GM12873 (cell line): Measurements from ENCODE around the gene DNAI4.

Experiments used
- CTCF ChIP-seq: IDR thresholded peaks from 2 replicates; pipeline ENCODE4 v1.5.1; 2012; ENCODE audit warnings: low read depth, mild to moderate bottlenecking, moderate library complexity, low read length, control low read depth; ENCODE audit not compliant: insufficient read depth; ENCODE audit errors: missing control alignments

DNAI4 gene

GRCh38 chr1:66945316-66945715 lies 20.7 kb upstream of the DNAI4 start:
- no peak for TF ChIP-seq CTCF

GRCh38 chr1:66944330-66945274 lies 19.9 kb upstream of the DNAI4 start:
- no peak for TF ChIP-seq CTCF

- no peak for TF ChIP-seq CTCF
Observed at GRCh38 chr1:66943361-66943969, 18.8 kb upstream of the DNAI4 start.

DNA sequence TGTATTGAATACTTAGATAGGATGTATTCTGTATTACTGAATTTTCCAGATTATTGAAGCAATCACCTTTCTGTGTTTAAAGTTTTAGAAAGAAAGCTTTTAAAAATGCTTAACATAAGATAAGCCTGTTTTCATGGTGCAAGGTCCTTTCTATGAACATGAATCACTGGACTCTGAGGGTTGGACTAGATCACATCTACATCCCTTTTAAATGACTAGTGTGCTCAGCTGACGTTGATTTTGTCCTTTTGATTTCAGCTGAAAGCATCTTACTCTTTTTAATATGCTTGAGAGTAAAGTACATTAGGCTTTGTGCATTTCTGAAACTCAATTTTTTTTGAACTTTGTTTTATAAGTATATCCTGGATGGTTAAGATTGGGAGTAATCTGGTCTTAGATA lies 16.3 kb upstream of the DNAI4 start:
- no peak for TF ChIP-seq CTCF

DNA sequence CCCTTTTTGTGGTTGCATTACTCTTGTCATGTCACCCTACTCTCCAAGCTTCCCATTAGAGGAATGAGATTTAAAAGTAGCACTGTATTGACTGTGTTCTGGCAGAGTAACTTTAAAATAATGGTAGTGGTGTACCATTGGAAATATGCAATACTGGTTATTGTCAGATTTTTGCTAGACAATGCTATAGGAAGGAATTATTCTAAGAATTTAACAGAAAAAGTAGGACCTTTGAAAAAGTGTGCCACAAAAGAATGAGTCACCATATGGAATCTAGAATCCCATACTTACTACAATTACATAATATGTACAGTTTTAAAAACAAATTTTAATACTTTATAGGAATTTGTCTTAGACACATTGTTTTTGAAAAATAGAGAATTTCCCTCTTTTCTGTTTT lies 14.0 kb upstream of the DNAI4 start:
- no peak for TF ChIP-seq CTCF

DNA sequence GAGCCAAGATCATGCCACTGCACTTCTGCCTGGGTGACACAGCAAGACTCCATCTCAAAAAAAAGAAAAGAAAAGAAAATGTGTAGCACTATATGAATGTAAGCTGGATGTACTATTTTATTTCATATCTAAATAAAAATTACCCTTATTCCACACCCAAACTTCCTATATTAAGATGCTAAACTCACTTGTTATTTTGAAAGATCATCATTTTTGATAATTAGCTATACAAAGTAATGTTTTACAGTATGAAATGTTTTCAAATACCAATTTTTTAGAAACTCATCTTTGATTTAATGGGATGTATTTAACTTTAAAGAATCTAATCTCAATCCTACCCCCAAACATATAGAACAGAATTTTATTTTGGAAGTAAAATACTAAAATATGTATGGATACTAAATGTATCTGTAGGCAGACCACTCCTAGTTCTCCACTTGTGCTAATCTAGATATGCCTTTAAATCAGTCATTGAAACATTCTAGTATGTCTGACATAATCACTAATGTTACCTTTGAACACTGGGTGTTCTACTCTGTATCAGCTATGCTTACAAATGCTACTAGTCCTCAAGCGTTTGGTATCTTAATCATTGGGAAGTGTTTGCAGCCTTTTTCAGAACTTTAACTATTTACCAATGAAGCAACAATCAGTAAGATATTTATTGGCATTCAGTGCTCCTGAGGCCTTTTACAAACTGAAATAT lies 13.0 kb upstream of the DNAI4 start:
- no peak for TF ChIP-seq CTCF
